NCI-H2107 treated with DMSO at 0.1 percent for 48 hours (cell line): ENCODE results near the gene PAK5.

Source experiments
- DNase-seq: peaks from one replicate; lab custom pipeline; 2025; ENCODE audit not compliant: unreplicated experiment; lab: John Stamatoyannopoulos, UW

Gene PAK5

GRCh38 chr20:9501473-9501872, 337.4 kb downstream of the PAK5 start:
- DNase-seq, result no peak

GRCh38 chr20:9500121-9500520, 338.8 kb downstream of the PAK5 start:
- no peak for DNase-seq

GRCh38 chr20:9499126-9499899, 339.6 kb downstream of the PAK5 start:
- no peak for DNase-seq

- no peak for DNase-seq
Measured at GRCh38 chr20:9498322-9498721, 340.6 kb downstream of the PAK5 start.

- no peak for DNase-seq
Measured at GRCh38 chr20:9496155-9496554, 342.7 kb downstream of the PAK5 start.

GRCh38 chr20:9495701-9496100, 343.2 kb downstream of the PAK5 start:
- DNase-seq, result no peak

- DNase-seq, result no peak
Measured at GRCh38 chr20:9493803-9494202, 345.1 kb downstream of the PAK5 start.

GRCh38 chr20:9492067-9492466, 346.8 kb downstream of the PAK5 start:
- no peak for DNase-seq

- no peak for DNase-seq
Measured at GRCh38 chr20:9491324-9491723, 347.6 kb downstream of the PAK5 start.

- DNase-seq, result no peak
Measured at GRCh38 chr20:9490631-9491030, 348.2 kb downstream of the PAK5 start.

- DNase-seq, result no peak
Measured at GRCh38 chr20:9490161-9490560, 348.7 kb downstream of the PAK5 start.

GRCh38 chr20:9488063-9488462, 350.8 kb downstream of the PAK5 start:
- DNase-seq, result no peak
